HG02884 (cell line): ENCODE results near the gene HTRA3.

Source experiments
- ATAC-seq: cut with Tn5 transposase; IDR thresholded peaks from one replicate; pipeline ENCODE4 v1.9.1; 2021; ENCODE audit warnings: mild to moderate bottlenecking, moderate library complexity; ENCODE audit not compliant: unreplicated experiment

Gene HTRA3

GRCh38 chr4:8265171-8265929, 4.2 kb upstream of the HTRA3 start:
- no peak for ATAC-seq

- ATAC-seq: no peak
Observed at GRCh38 chr4:8266088-8266487, 3.5 kb upstream of the HTRA3 start.

- ATAC-seq: no peak
Observed at GRCh38 chr4:8266508-8266907, 3.0 kb upstream of the HTRA3 start.

GRCh38 chr4:8267077-8267476, 2.5 kb upstream of the HTRA3 start:
- no peak for ATAC-seq

GRCh38 chr4:8268211-8268610, 1.3 kb upstream of the HTRA3 start:
- no peak for ATAC-seq

- ATAC-seq: no peak
Observed at GRCh38 chr4:8268901-8269534, 536 bp upstream of the HTRA3 start.

GRCh38 chr4:8270418-8270771, 841 bp downstream of the HTRA3 start:
- no peak for ATAC-seq

- no peak for ATAC-seq
Observed at GRCh38 chr4:8270912-8271815, 1.6 kb downstream of the HTRA3 start.

GRCh38 chr4:8271821-8272220, 2.3 kb downstream of the HTRA3 start:
- ATAC-seq: no peak

GRCh38 chr4:8272472-8273428, 3.2 kb downstream of the HTRA3 start:
- ATAC-seq: no peak

- ATAC-seq: no peak
Observed at GRCh38 chr4:8273450-8273849, 3.9 kb downstream of the HTRA3 start.

GRCh38 chr4:8274066-8274652, 4.6 kb downstream of the HTRA3 start:
- no peak for ATAC-seq

GRCh38 chr4:8274765-8275547, 5.4 kb downstream of the HTRA3 start:
- no peak for ATAC-seq

GRCh38 chr4:8275548-8275910, 6.0 kb downstream of the HTRA3 start:
- no peak for ATAC-seq

- ATAC-seq: no peak
Observed at GRCh38 chr4:8276358-8277240, 7.0 kb downstream of the HTRA3 start.

GRCh38 chr4:8277356-8278008, 7.9 kb downstream of the HTRA3 start:
- ATAC-seq: no peak

GRCh38 chr4:8278009-8278395, 8.4 kb downstream of the HTRA3 start:
- ATAC-seq: no peak
